MM.1S (cell line): ENCODE measurements around the gene SELENOP.

Source experiments
- CTCF ChIP-seq: fragments of 300-600 bp; sonication (generic); IDR thresholded peaks from 2 replicates; pipeline ENCODE4 v1.5.1; 2016; ENCODE audit warnings: antibody characterized with exemption, low read length, mixed read lengths
- EZH2phosphoT487 ChIP-seq: fragments of 300-600 bp; sonication (generic); IDR thresholded peaks from 2 replicates; pipeline ENCODE4 v1.6.1; 2018; ENCODE audit warnings: antibody characterized with exemption, low read length

DNA sequence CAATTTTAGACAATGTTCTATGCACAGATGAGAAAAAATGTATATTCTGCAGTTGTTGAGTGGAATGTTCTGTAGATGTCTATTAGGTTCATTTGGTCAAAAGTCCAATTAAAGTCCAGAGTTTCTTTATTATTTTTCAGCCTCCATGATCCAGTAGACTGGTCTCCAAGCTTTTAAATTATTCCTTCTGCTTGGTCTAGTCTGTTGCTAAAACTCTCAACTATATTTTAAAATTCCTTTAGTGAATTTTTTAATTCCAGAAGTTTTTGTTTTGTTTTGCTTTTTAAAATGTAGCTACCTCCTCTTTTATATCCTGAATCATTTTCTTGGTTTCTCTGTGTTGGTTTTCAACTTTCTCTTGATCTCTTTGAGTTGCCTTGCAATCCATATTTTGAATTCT, 24.6 kb downstream of the SELENOP start:
- TF ChIP-seq CTCF: no peak
- TF ChIP-seq EZH2phosphoT487: no peak
